COLO668 (cell line): ENCODE results near the gene RNF152.
A peak's percentile ranks its signal among the peaks of the same experiment; 100 is the strongest.
"Not testable (repeated sequence)": the region's sequence is repeated elsewhere in the genome, so short reads cannot be mapped to it uniquely, and the experiment has no call there.

Experiments used
- DNase-seq: peaks from one replicate; lab custom pipeline; 2025; ENCODE audit not compliant: unreplicated experiment; lab: John Stamatoyannopoulos, UW

The RNF152 gene

DNA sequence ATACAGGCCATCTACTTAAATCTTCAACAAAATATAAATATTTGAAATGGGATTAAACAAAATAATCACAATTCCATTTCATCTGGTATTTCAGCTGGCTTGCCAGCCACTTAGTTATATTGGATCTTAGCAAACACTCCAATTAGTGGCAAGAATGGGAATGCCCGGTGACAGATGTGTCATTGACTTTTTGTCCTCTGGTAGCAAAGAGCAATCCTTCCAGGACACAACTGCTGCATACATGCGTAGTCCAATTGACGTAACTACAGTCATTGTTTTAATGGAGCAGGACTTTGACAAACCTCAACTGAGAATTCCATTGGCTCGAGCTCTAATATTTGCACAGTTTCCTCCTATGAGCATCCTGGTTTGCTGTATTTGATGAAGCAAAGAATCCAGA lies 69.9 kb downstream of the RNF152 start:
- no peak for DNase-seq

- DNase-seq, result no peak
Observed at GRCh38 chr18:61821748-61822147, 71.1 kb downstream of the RNF152 start.

DNA sequence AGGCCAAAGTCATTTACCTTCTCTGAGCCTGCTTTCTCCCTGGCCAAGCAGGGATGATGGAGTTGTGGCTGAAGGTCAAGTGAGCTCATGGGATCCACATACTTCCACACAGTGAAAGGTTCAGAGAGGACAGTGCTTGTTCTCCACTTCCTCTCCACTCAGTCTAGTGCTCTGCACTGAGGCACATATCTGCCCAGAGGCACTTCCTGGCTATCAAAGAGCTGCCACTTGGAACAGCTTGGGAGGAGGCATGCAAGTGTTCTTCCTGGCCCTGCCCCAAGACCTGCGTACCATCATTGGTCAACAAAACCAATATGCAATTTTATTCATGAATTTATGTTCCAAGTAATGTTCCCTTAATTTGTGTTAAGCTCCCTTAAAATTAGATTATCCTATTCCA lies 71.9 kb downstream of the RNF152 start:
- DNase-seq, result no peak

DNA sequence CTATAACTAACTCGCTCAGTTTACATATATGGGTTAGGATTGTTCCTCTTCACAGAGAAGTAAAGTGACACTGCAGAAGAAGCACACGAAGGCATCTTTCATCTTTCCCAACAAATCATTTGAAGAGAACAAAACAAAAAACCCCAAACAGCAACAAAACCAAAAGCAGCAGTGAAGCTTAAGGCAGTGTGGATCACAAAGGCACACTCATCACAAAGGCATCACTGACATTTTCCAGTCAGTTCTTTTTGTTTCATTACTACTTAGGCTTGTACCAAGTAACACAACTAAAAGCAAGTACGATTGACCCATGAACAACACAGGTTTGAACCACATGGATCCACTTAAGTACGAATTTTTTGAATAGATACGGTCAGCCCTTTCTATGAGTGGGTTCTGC lies 75.7 kb downstream of the RNF152 start:
- DNase-seq, result no peak

GRCh38 chr18:61815885-61816470 lies 76.8 kb downstream of the RNF152 start:
- DNase-seq, result no peak

- no peak for DNase-seq
Observed at GRCh38 chr18:61808286-61808685, 84.5 kb downstream of the RNF152 start.

GRCh38 chr18:61803393-61803792 lies 89.4 kb downstream of the RNF152 start:
- DNase-seq, result no peak

DNA sequence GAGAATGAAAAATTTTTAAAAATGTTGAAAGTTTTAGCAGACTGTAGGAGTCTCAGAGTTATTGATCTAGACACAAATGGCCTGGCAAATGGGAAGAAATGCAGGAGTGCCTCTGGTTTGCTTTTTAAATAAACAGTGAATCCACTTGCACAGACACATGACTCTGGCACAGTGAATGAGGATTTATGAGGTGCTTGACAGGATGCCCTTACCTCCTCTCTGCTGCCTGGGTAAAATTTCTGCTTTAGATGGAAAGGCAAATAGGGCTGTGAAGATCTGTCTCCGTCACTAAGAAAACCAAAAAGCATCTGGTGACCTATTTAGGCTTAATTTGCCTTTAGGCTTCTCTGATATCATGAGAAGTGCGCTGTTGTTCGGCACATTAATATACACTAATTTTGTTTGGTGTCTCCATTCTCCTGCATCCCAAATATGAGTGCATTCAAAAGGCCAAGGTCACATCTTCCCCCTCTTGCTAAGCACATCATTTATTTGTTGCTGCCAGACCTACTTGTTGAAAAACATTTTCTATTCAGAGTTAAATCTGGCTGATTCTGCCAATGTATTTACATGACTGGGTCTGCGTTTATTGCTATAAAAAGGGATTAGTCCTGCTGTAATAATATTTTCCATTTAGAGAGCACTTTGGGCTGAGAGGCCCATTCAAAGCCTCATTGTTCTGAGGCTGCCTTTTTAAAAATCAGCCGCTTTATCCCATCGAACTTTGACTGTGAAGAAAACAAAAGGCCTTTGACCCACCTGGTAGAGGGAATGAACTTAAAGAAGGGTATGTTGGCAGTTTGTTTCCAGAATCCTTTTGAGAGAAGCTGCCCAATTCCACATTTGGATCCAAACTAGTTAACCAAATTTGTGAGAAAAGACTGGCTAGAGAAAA lies 94.9 kb downstream of the RNF152 start:
- peak; percentile 23 for DNase-seq

DNA sequence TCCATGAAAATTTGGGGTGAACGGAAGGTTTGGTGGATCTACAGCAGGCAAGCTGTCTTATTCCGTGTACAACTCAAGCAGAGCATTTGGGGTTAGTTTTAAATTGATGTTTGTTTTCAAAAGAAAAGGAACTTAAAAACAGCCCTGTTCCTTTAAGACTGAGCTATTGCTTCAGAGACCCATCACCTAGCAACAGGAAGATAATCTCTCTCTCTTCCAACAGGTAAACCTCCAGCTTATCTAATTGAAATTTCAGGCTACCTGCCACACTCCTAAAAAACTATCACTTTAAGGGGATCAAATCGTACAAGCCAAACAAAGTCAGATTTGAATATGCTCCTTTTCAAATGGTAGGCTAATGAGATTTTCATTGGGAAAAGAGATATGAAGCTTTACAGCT lies 101.8 kb downstream of the RNF152 start:
- no peak for DNase-seq

DNA sequence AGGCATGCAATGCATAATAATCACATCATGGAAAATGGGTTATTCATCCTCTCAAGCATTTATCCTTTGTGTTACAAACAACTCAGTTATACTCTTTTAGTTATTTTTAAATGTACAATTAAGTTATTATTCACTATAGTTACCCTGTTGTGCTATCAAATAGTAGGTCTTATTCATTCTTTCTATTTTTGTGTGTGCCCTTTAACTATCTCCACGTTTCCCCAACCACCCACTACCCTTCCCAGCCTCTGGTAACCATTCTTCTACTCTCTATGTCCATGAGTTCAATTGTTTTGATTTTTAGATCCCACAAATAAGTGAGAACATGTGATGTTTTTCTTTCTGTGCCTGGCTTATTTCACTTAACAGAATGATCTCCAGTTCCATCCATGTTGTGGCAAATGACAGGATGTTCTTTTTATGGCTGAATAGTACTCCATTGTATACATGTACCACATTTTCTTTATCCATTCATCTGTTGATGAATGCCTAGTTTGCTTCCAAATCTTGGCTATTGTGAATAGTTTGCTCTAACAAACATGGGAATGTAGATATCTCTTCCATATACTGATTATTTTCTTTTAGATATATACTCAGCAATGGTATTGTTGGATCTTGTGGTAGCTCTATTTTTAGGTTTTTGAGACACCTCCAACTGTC lies 105.7 kb downstream of the RNF152 start:
- not testable (repeated sequence) for DNase-seq

DNA sequence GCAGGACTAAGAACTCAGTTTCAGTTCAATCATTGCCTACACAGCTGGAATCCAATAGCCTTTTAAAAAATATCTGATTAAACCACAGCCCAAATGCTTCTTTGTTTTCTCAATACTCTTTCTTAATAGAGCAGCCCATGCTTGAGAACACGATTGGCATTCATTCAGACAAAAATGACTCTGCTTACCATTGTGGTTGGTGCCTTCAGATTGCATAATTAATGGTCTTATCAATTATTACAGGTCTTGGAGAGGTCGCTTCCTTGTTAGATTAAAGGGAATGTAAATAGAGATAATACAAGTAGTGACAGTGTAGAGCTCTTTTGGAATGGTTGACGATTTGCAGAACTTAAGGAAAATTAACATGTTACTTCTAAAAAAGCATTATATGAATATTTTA lies 107.2 kb downstream of the RNF152 start:
- DNase-seq, result no peak

- DNase-seq, result no peak
Observed at GRCh38 chr18:61784834-61785233, 108.0 kb downstream of the RNF152 start.

- no peak for DNase-seq
Observed at GRCh38 chr18:61782545-61782944, 110.3 kb downstream of the RNF152 start.

DNA sequence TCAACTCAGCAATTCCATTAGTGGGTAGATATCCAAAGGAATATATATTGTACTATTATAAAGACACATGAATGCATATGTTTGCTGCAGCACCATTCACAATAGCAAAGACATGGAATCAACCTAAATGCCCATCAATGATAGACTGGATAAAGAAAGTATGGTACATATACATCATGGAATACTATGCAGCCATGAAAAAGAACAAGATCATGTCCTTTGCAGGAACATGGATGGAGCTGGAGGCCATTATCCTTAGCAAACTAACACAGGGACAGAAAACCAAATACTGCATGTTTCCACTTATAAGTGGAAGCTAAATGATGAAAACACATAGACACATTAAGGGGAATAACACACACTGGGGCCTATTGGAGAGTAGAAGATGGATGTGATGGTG lies 116.6 kb downstream of the RNF152 start:
- not testable (repeated sequence) for DNase-seq

DNA sequence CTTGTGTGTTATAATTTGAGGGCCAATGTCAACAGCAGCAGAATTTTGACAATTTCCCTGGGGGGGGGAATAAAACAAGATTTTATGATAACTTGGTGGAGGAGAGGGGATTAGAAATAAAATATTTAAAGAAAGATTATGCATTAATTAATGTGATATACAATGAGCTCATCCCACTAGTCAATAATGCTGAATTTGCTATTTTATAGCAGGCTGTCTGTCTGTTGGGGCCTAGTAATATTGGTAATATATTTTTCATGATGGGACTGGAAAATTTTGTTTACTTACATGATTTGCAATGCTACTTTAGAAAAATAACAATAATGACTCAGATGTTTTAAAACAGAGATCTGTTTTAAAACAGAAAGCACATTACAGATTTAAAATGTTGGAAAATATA lies 118.0 kb downstream of the RNF152 start:
- DNase-seq, result no peak

DNA sequence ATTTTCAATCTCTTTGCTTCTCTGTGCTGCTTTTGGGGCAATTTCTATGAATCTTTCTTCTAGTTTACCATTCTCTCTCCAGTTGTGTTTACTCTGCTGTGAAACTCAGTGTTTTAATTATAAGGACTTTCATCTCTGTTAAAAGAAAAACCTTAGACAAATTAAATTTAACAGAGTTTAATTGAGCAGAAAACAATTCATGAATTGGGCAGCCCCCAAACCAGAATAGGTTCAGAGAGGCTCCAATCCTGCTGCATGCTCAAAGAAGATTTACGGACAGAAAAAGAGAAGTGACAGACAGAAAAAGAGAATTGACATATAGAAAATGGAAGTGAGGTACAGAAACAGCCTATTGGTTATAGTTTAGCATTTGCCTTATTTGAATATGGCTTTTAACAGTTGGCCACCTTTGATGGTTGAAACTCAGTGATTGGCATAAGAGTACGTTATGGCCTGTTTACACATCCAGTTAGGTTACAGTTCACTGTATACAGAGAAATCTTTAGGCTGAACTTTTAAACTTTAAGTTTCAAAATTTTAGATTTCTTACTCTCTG lies 120.4 kb downstream of the RNF152 start:
- DNase-seq, result no peak

DNA sequence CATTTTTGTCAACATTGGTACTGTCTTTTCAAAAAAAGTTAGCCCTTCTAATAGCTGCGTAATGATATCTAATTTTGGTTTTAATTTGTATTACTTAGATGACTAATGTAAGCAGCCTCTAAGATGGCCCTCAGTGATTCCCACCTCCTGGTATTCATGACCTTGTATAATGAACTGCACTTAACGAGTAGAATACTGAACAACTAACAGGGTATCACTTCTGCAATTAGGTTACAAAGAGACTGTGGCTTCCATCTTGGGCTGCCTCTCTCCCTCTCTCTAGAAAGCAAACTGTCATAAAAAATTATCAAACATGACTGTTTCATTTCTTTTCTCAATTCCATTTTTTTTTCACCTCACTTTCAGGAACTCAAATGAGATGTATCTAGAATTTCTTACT lies 120.9 kb downstream of the RNF152 start:
- DNase-seq, result no peak

DNA sequence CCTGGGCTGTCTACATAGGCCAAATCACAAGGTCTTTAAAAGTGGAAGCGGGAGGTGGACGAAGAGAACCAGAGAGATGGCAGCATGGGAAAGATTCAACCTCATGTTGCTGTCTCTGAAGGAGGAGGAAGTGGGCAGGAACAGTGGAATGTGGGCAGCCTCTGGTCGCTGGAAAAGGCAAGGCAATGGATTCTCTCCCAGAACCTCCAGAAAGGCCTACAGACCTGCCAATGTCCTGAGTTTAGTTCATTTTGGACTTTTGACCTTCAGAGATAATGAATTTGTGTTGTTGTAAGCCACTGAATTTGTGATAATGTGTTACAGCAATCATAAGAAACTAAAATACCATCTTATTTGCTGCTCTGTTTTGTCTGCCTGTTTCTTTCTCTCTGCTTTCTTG lies 122.5 kb downstream of the RNF152 start:
- no peak for DNase-seq

DNA sequence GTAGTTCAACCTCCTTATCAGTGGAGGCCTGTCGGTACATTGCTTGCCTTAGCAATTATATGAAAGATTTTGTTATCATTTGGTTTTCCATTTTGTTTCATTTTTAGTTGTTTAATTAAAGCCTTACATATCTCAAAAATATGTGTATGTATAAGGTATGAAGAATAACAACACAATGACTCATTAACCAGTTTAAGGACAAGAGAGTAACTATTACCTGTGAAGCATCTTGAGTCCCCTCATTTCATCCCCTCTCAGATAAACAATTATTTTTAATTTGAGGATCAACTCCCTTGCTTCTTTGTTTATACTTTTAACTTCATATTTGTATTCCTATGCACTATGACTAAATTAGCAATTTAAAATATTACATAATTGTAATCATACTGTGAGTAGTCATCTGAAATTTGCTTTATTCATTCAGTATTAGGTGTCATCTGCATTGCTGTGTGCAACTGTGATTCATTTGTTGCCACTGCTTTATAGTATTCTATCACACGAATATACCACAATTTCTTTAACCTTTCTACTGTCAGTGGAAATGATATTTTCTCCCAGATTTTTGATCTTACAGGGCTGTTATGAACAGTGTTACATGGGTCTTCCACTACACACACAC lies 126.4 kb downstream of the RNF152 start:
- DNase-seq, result no peak

DNA sequence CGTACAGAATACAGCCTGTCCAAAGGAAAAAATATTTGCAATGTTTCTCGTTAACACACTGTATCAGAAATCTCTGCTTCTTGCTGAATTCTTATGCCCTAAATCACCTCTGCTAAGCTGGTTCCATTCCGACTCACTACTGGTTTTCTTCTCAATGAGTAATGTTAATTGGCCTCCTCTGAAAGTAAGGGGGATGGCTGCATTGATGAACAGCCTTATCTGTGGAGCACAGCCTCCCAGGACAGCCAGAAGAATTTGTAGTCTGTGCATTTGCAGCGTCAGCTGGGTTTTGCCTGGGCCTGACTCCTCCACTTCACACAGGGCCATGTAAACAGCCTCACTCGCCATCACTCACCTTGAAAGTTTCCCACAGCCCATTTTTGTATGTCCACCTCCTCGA lies 127.7 kb downstream of the RNF152 start:
- DNase-seq, result no peak

GRCh38 chr18:61764381-61764780 lies 128.4 kb downstream of the RNF152 start:
- DNase-seq, result no peak
